HG03060 (cell line): ENCODE measurements around the gene FLAD1.

Experiments used
- ATAC-seq: cut with Tn5 transposase; IDR thresholded peaks from one replicate; pipeline ENCODE4 v1.9.1; 2021; ENCODE audit warnings: low read depth, moderate number of reproducible peaks; ENCODE audit not compliant: unreplicated experiment

The FLAD1 gene

GRCh38 chr1:155002464-155003226 lies 19.5 kb downstream of the FLAD1 start, which contains the start of gene ZBTB7B:
Gene ZBTB7B (plus strand): TSS chr1:155002802. CDS start chr1:155014661, 11,859 bp downstream.
- ATAC-seq: no peak

GRCh38 chr1:155003227-155003765 lies 20.2 kb downstream of the FLAD1 start:
- ATAC-seq: no peak

GRCh38 chr1:155003766-155004351 lies 20.7 kb downstream of the FLAD1 start:
- no peak for ATAC-seq

DNA sequence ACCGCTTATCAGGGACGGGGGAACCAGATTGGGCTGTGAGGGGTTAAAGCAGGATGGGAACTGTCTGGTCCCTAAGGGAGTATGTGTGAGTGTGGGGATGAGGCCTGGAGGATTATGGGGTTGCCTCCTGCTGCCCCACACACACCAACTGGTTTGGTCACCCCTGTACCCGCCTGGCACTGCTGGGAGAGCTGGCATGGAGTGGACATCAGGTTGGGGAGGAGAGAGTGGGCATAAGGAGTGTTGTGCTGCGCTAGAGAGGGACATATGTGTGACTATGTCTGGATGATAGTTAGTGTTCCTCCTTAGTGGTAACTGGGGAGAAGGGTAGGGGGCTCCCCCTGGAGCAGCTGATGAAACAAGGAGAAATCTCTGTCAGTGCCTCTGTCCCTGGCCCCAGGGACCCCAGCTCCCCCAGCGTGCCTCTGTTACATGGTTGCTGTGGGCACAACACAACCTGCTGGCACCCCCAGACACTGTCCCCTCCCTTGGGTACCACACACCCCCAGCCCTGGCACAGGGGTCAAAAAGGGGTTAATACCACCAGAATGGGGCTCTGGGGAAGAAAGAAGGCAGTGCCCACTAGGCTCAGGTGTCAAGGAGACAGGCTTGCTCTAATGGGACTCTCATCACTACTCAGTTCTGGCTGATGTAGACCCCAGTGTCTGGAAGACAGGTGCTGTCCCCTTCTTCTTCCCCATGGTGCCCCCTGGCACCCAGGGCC lies 21.4 kb downstream of the FLAD1 start:
- ATAC-seq: no peak

GRCh38 chr1:155005076-155006011 lies 22.2 kb downstream of the FLAD1 start:
- ATAC-seq: no peak

DNA sequence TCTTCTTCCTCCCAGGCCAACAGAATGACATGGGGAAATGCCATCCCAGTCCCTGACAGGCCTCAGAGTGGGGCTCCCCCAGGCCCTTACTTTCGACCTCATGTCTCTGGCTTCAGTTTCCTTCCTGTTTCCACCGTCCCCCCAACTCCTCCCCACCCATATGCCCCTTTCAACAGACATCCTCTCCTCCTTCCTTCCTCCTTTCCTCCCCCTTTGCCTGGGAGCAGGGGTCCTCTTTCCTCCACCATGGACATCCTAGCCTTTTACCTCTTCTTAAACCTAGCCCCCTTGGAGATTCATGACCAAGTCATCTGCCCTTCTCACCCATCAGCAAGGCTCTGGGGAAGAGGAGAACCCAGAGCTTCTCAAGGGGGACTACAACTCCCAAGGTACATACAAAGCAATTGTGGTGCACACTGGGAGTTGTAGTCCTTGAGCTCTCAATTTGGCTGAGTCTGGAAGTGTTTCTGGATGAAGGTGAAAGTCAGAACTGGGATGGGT lies 23.5 kb downstream of the FLAD1 start:
- ATAC-seq: no peak

DNA sequence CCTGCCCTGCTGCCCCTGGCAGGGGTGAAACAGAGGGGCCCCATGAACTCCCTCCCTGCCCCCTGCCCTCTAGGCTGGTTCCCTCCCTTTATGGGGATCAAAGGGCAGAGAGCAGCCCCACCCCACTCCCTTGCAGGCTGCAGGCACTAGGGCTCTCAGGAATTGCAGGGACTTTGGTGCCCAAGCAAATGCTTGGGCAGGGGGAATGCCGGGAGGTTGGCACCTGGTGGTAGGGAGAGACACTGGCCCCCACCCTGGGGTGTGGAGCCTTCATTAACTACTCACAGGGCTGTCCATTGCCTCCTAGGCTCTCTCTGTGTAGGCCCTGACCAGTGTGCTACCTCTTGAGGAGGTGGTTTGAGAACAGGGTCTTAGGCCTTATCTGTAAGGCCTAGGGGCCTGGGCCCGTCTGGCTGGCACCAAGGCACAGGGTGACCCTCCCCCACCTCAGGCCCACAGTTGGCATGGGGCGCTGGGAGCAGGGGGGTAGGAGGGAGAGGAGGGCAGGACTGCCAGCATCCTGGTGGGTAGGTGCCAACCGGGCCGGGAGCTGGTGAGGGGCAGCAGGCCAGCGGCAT lies 24.2 kb downstream of the FLAD1 start:
- ATAC-seq: no peak

DNA sequence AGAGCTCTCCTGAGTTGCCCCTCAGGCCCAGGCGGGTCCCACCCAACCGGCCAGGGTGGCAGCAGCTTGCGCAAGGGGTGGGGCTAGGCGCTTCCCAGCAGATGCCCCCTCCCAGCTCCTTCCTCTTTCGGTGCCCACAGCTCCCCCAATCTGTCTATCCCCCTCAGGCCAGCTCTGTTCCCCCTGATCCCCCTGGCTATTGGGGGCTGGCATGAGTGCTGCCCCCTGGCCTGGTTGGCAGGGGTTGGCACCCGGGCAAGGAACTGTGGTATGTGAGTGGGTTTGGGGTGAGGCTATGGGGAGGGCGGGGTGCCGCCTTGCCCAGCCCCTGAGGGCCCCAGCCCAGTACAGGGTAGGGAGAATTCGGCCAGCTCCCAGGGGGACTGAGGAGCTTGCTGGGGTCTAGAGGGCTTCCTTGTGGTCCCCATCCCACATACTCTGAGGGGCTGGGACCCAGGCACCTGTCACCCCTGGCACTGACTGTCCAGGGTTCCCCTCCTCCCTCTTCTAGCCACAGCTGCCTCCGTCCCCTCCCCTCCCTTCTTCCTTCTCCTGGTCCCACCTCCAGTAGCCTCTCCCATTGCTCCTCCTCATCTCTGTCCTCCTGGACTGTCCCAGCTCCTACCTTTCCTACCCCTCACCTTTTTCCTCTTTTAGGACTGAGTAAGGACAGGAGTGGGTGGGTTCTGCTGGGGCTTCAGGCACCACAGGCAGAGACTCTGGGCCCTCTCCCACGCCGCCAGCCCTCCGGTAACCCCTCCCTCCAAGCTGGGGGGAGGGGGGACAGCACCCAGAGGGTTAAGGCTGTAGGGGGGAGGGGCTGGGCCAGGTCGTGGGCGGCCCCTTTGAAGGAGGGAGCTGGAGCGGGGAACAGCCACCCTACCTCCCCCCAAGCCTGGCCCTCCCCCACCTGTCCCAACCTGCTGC lies 25.1 kb downstream of the FLAD1 start:
- ATAC-seq: no peak

GRCh38 chr1:155009221-155009711 lies 26.1 kb downstream of the FLAD1 start:
- no peak for ATAC-seq

GRCh38 chr1:155009742-155010141 lies 26.6 kb downstream of the FLAD1 start:
- no peak for ATAC-seq

DNA sequence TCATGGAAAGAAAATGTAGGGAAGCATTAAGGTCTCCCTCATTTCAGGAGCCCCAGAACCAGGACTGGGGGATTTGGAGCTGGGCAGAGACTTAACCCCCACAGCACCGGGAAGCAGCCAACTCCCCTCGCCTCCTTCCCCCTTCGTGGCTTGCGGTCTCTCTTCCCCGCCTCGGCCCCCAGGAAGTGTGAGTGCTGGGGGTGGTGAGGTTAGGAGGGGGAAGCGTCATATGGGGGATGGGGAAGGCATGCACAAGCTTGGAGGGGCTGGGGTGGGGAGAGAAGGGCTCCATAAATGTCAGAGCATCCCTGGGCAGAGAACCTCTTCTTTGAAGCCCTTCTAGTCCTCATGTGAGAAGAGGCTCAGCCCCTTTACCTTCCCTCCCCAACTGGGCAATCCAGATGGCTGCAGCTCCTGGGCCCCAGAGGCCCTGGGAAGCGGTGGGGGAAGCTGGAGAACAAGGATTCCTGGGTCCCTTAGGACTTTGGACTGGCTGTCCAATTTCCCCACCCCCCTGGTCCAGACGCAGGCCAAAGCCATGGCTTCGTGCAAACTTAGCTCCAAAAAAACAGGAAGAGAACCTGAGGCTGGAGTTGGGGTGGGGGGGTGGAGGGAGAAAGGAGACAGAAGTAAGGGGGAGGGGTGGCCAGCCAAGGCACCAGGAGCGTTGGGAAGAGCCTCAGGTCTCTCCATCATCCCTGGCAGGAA lies 27.2 kb downstream of the FLAD1 start:
- ATAC-seq: no peak

DNA sequence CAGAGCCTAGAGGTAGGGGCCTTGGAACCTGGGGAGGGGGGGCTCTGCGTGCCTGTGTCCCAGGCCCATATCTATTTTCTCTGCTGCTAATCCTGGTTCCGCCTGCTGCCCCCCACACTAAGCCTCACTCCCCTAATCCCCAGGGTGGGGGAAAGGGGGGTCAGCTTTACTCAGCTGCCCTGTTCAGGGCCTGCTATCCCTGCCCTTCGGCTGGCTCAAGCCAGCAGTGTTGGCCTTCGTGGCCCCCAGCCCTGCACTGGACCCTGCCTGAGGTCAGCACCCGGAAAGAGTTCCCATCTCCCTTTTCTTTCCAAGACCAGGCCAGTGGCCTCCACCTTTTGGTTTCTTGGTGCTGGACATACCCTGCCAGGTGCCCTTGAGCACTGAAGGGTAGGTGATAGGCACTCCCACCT lies 27.9 kb downstream of the FLAD1 start:
- ATAC-seq: no peak

- no peak for ATAC-seq
Measured at GRCh38 chr1:155011437-155012025, 28.4 kb downstream of the FLAD1 start.

- ATAC-seq: no peak
Measured at GRCh38 chr1:155012026-155012546, 28.9 kb downstream of the FLAD1 start.

DNA sequence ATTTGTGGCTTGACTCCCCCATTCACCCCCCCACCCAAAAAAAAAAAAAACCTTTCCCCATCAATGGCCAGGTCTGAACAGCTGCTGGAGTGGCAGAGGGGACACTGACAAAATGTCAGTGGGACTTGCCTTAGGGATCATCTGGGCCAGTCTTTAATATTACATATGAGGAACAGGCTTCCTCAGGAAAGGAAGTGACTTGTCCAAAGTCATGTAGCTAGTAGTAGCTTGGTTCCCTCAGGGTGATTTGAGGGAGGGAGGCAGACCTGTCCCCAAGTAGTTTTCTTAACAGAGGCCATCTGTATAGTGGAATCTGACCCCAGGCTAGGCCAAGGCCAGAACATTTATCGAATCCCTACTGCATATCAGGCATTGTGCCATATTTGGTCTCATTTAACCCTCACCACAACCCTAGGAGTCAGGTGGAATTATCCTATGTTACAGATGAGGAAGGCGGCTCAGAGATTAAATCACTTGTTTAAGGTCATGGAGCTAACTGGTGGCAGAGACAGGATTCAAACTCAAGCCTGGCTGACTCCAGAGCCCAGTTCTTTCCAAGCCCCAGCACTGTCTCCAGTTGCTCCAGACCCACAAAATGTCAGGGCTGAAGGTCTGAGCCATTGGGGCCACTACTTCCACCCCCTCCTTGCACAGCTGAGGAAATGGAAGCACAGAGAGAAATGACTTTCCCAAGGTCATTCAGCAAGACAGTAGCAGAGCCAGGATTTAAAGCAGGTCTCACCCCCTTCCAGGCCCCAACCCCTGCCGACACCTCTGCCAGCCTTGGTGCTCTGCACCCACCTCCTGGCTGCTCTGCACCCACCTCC lies 29.8 kb downstream of the FLAD1 start:
- no peak for ATAC-seq

GRCh38 chr1:155013632-155014031 lies 30.5 kb downstream of the FLAD1 start:
- no peak for ATAC-seq
